ENCODE measurements around the gene RDH13. TPM values are rescaled to one million over a fixed set of nuclear protein-coding genes. Genes with fewer than 3 reads are reported as not detected.

The RDH13 gene
- total and polyA plus RNA-seq, 4 donors = 8.9 to 11.7 (median 9.5) TPM

GRCh38 chr19:55092423-55093318 lies 29.7 kb upstream of the RDH13 start:
- no peak for DNase-seq (ENCODE audit: low spot score)
- no peak for TF ChIP-seq NR2F2 (IDR thresholded peaks at IDR 0.05)
- no peak for TF ChIP-seq ZBTB33 (IDR thresholded peaks at IDR 0.05)
- TF ChIP-seq SP1 (IDR thresholded peaks at IDR 0.05) = no peak
- no peak for TF ChIP-seq ATF3 (IDR thresholded peaks at IDR 0.05)
- no peak for TF ChIP-seq RXRA (IDR thresholded peaks at IDR 0.05)
- TF ChIP-seq FOXA1 (IDR thresholded peaks at IDR 0.05) = no peak
- no peak for TF ChIP-seq FOXA2 (IDR thresholded peaks at IDR 0.05)
- H3K9ac ChIP-seq (ENCODE audit: low read depth in 1 of 2, low read length in 2 of 2) = no peak overlapping the region
- no peaks in the 10 kb centered on the region for H3K9me3 ChIP-seq (ENCODE audit: control insufficient read depth in 4 of 4, low read length in 3 of 4)
- no peak overlapping the region for H3K4me3 ChIP-seq (ENCODE audit: low read depth in 1 of 3, low read length in 3 of 3)
- no peaks in the 10 kb centered on the region for H3K27me3 ChIP-seq (ENCODE audit: control insufficient read depth in 4 of 4, insufficient read depth in 4 of 4, low read length in 3 of 4)
- WGBS = 94% methylated on average over 49 of the region's 49 CpGs
- no peak overlapping the region for H3K27ac ChIP-seq (ENCODE audit: low read depth in 1 of 2, low read length in 2 of 2)
- H3K36me3 ChIP-seq (ENCODE audit: control insufficient read depth in 4 of 4, insufficient read depth in 3 of 4, low read depth in 1 of 4, low read length in 3 of 4) = peaks cover 0 to 32% (median 9%) of the 10 kb centered on the region in 4 donors
- H3K4me1 ChIP-seq (ENCODE audit: control insufficient read depth in 4 of 4, insufficient read depth in 4 of 4, low read length in 3 of 4) = peaks cover 0 to 6% (median 2%) of the 10 kb centered on the region in 4 donors

- 90% methylated on average over 27 of the region's 27 CpGs for WGBS
- TF ChIP-seq JUND (IDR thresholded peaks at IDR 0.05) (no peak), NR2F2 (IDR thresholded peaks at IDR 0.05) (no peak), GABPA (IDR thresholded peaks at IDR 0.05 in 1 of 2, conservative IDR thresholded peaks at IDR 0.05 in 1 of 2) (no peak), FOXA1 (IDR thresholded peaks at IDR 0.05) (no peak), HNF4A (conservative IDR thresholded peaks at IDR 0.05) (no peak), HNF4G (IDR thresholded peaks at IDR 0.05) (no peak), EGR1 (IDR thresholded peaks at IDR 0.05; ENCODE audit: low read depth in 2 of 2) (no peak), MAX (IDR thresholded peaks at IDR 0.05) (no peak), REST (IDR thresholded peaks at IDR 0.05) (no peak), RAD21 (IDR thresholded peaks at IDR 0.05) (no peak), FOXA2 (IDR thresholded peaks at IDR 0.05) (no peak), ZBTB33 (IDR thresholded peaks at IDR 0.05) (no peak), SP1 (IDR thresholded peaks at IDR 0.05) (no peak), YY1 (IDR thresholded peaks at IDR 0.05) (no peak), TAF1 (conservative IDR thresholded peaks at IDR 0.05) (no peak), CTCF (IDR thresholded peaks at IDR 0.05; ENCODE audit: low read depth, low read length, missing input control) (no peak), RXRA (IDR thresholded peaks at IDR 0.05) (no peak), ATF3 (IDR thresholded peaks at IDR 0.05) (no peak)
- H3K4me1 ChIP-seq (ENCODE audit: control insufficient read depth in 4 of 4, insufficient read depth in 4 of 4, low read length in 3 of 4) = peaks cover 3 to 12% (median 9%) of the 10 kb centered on the region in 4 donors
- no peaks in the 10 kb centered on the region for H3K27me3 ChIP-seq (ENCODE audit: control insufficient read depth in 4 of 4, insufficient read depth in 4 of 4, low read length in 3 of 4)
- no peaks in the 10 kb centered on the region for H3K9me3 ChIP-seq (ENCODE audit: control insufficient read depth in 4 of 4, low read length in 3 of 4)
- peaks cover 0 to 32% (median 9%) of the 10 kb centered on the region in 4 donors for H3K36me3 ChIP-seq (ENCODE audit: control insufficient read depth in 4 of 4, insufficient read depth in 3 of 4, low read depth in 1 of 4, low read length in 3 of 4)
- no peak overlapping the region for H3K9ac ChIP-seq (ENCODE audit: low read depth in 1 of 2, low read length in 2 of 2)
- no peak overlapping the region for H3K27ac ChIP-seq (ENCODE audit: low read depth in 1 of 2, low read length in 2 of 2)
- DNase-seq (ENCODE audit: low spot score) = no peak
- H3K4me3 ChIP-seq (ENCODE audit: low read depth in 1 of 3, low read length in 3 of 3) = no peak overlapping the region
Observed at GRCh38 chr19:55091955-55092354, 29.0 kb upstream of the RDH13 start.
